Nephron (organoid): ENCODE data around the gene CRISPLD2.

Source experiments
- H3K27ac Mint-ChIP-seq, 3 experiments: 2 replicates each; pipeline ENCODE4 v1.8.0; 2020; ENCODE audit warnings: mixed read lengths in 3 of 3, mild to moderate bottlenecking in 2 of 3, moderate library complexity in 1 of 3
- H3K27me3 Mint-ChIP-seq: 2 replicates; pipeline ENCODE4 v1.8.0; 2021; ENCODE audit warnings: low read depth, mild to moderate bottlenecking, moderate library complexity, mixed read lengths
- H3K36me3 Mint-ChIP-seq: 2 replicates; pipeline ENCODE4 v1.8.0; 2020; ENCODE audit warnings: low read depth, mixed read lengths
- H3K4me1 Mint-ChIP-seq: 2 replicates; pipeline ENCODE4 v1.8.0; 2020; ENCODE audit warnings: mixed read lengths
- H3K4me3 Mint-ChIP-seq, 3 experiments: 2 replicates each; pipeline ENCODE4 v1.8.0; 2020; ENCODE audit warnings: mild to moderate bottlenecking in 3 of 3, mixed read lengths in 3 of 3, moderate library complexity in 2 of 3
- H3K9me3 Mint-ChIP-seq: 2 replicates; pipeline ENCODE4 v1.8.0; 2020; ENCODE audit warnings: mixed read lengths
- TF ChIP-seq, protein P1 (sequence below), 3 experiments: fragments of 200-600 bp; sonication (generic); IDR thresholded peaks; one replicate each; pipeline ENCODE4 v1.5.0; 2021; ENCODE audit warnings: antibody characterized with exemption in 3 of 3; ENCODE audit not compliant: unreplicated experiment in 3 of 3

Gene CRISPLD2

DNA sequence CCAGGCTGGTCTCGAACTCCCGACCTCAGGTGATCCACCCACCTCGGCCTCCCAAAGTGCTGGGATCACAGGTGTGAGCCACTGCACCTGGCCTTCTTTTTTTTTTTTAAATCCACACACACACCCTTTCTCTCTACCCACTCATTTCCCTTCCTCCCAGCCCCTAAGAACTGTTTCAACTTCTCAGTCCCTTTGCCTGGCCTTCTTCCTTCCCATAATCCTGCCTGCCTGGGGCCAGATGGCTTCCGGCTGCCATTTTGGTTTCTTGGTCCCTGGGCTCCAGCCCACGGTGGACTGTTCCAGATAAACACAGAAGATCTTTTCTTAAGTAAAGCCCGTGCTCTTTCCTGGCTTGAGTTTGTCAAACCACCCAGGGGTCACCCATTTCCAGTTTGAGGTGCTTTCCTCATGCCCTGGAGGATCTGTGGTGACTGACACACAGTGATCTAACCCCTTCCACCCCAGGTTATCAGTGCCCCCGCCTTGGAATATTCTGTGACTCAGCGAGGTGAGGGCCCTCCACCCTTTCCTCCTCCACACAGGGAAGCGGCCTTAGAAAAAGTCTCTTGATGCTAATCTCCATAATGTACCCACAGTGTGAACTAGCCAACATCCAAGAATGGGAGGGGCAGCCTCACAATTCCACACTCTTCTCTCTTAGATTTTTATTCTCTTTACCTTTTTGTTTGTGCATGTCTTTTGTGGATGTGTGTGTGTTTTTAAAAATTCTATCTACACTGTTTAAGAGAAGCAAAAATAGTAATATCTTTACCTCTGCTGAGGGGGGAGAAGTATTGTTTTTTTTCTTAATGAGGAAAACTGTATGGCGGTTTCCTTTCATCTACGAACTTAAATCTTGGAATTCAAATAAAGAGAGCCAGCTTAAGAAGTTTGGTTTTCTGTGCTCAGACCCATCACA is 60.0 kb downstream of the CRISPLD2 start:
- H3K4me1 Mint-ChIP-seq: peaks cover 15% of the 10 kb centered on the region
- no peak overlapping the region for H3K4me3 Mint-ChIP-seq
- H3K36me3 Mint-ChIP-seq: peaks cover 34% of the 10 kb centered on the region
- H3K27me3 Mint-ChIP-seq: no peaks in the 10 kb centered on the region
- no peaks in the 10 kb centered on the region for H3K9me3 Mint-ChIP-seq
- TF ChIP-seq, protein P1, sequence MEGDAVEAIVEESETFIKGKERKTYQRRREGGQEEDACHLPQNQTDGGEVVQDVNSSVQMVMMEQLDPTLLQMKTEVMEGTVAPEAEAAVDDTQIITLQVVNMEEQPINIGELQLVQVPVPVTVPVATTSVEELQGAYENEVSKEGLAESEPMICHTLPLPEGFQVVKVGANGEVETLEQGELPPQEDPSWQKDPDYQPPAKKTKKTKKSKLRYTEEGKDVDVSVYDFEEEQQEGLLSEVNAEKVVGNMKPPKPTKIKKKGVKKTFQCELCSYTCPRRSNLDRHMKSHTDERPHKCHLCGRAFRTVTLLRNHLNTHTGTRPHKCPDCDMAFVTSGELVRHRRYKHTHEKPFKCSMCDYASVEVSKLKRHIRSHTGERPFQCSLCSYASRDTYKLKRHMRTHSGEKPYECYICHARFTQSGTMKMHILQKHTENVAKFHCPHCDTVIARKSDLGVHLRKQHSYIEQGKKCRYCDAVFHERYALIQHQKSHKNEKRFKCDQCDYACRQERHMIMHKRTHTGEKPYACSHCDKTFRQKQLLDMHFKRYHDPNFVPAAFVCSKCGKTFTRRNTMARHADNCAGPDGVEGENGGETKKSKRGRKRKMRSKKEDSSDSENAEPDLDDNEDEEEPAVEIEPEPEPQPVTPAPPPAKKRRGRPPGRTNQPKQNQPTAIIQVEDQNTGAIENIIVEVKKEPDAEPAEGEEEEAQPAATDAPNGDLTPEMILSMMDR (IDR thresholded peaks at IDR 0.05; ENCODE audit: unreplicated experiment in 3 of 3): no peak
- no peak overlapping the region for H3K27ac Mint-ChIP-seq

DNA sequence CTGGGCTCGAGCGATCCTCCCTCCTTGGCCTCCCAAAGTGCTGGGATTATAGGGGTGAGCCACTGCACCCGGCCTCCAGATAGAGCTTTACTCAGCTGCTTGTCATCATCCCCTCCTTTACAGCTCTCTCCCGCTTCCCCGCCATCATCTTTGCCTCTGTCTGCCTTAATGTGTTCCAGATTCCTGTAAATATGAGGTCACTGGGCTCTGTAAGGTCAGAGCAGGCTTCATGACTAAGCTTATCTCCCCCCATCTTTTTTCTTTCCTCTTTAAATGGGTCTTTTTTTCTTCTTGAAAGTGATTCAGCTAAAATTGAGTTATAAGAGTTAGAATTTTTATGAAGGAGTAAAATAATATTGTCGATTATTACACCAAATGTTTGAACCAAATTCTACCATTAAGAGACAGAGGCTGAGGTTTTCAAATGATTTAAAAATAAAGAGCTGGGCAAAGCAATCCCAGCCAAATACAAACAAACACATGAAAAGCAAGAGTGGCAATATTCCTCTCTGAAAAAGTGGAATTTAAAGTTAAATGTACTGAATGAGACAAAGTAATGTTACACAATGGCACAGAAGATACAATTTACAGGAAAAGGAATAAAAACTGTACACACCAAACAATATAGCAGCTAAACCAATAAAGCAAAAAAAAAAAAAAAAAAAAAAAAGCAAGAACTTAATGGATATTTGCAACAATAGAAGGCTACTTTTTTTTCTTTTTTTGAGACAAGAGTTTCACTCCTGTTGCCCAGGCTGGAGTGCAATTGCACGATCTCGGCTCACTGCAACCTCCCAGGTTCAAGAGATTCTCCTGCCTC is 62.1 kb downstream of the CRISPLD2 start:
- peaks cover 31% of the 10 kb centered on the region for H3K36me3 Mint-ChIP-seq
- H3K27ac Mint-ChIP-seq: no peak overlapping the region
- TF ChIP-seq, protein P1 (IDR thresholded peaks at IDR 0.05; ENCODE audit: unreplicated experiment in 3 of 3): no peak
- H3K9me3 Mint-ChIP-seq: no peaks in the 10 kb centered on the region
- H3K27me3 Mint-ChIP-seq: no peaks in the 10 kb centered on the region
- H3K4me1 Mint-ChIP-seq: peaks cover 25% of the 10 kb centered on the region
- H3K4me3 Mint-ChIP-seq: no peak overlapping the region

DNA sequence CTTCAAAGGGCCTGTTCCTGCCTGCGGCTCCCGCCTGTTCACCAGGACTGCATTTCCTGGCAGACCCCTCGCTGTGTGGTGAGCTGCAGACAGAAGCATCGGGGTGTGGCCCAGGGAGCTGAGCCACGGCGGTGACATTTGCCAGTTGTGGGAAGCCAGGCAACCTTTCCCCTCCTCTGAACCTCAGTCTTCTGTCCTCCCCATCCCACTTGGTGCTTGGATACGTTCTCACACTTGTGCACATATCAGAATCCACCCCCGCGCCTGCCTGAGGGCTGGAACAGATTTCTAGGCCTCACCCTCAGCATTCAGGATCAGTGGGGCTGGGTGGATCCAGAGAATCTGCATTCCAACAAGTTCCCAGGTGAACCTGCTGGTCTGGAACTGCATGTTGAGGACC is 63.5 kb downstream of the CRISPLD2 start:
- H3K36me3 Mint-ChIP-seq: peaks cover 30% of the 10 kb centered on the region
- TF ChIP-seq, protein P1 (IDR thresholded peaks at IDR 0.05; ENCODE audit: unreplicated experiment in 3 of 3): no peak
- H3K27me3 Mint-ChIP-seq: no peaks in the 10 kb centered on the region
- no peak overlapping the region for H3K4me3 Mint-ChIP-seq
- no peak overlapping the region for H3K27ac Mint-ChIP-seq
- H3K4me1 Mint-ChIP-seq: peaks cover 25% of the 10 kb centered on the region
- no peaks in the 10 kb centered on the region for H3K9me3 Mint-ChIP-seq

DNA sequence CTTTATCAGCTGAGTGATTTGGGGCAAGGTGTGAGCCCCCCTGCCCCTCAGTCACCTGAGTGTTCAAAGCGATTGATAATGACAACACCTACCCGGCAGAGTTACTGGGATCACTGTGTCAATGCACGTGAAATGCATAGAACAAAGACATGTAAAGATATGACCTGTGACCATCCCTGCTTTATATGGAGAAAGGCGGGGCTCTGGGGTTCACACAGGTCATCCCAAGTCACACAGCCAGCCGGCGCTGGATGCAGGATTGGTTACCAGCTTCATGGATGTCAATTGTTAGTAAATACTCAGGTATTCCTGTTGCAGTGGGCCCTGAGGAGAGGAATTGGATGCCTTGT is 64.4 kb downstream of the CRISPLD2 start:
- Mint-ChIP-seq H3K27ac (peak overlapping the region in 1 of 3 experiments; percentile 66), H3K27me3 (no peaks in the 10 kb centered on the region), H3K9me3 (no peaks in the 10 kb centered on the region), H3K4me3 (no peak overlapping the region), H3K4me1 (peaks cover 29% of the 10 kb centered on the region), H3K36me3 (peaks cover 28% of the 10 kb centered on the region)
- TF ChIP-seq, protein P1 (IDR thresholded peaks at IDR 0.05; ENCODE audit: unreplicated experiment in 3 of 3): no peak

DNA sequence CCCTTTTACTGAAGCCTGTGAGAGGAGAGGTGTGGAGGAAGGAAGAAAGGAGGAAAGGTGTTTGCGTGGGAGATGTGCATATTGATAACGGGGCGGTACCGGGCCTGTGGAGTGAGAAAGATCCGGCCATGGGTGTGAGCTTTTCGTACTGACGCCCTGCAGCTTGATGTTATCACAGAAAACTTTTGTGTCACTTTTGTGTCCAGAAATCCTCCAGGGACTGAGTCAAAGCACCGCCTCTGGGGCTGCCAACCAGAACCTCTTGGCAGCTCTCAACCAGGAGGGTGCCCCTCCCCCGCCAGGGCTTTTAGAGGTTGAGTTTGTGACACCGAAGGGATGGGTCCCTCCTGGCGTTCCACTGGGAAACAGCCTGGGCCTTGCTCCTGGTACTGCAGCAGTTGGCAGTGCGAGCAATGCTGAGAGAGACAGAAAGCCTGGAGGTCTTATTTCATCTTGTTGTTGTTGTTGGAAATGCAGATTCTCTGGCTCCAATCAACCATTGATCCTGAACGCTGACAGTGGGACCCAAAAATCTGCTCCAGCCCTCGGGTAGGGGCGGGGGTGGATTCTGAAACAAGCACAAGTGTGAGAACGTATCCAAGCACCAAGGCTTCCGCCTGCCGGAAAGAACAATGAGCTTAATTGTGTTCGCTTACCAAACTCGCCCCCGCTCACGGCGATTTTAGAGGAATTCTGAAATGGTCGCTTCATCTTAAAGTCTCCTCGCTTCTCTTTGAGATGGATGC is 65.0 kb downstream of the CRISPLD2 start:
- Mint-ChIP-seq H3K4me3 (no peak overlapping the region), H3K27me3 (no peaks in the 10 kb centered on the region), H3K27ac (peak overlapping the region in 2 of 3 experiments; percentile 41 to 66), H3K9me3 (no peaks in the 10 kb centered on the region), H3K36me3 (peaks cover 28% of the 10 kb centered on the region), H3K4me1 (peaks cover 34% of the 10 kb centered on the region)
- TF ChIP-seq, protein P1 (IDR thresholded peaks at IDR 0.05; ENCODE audit: unreplicated experiment in 3 of 3): no peak
